NCI-H187 (cell line): ENCODE measurements around the gene GPR152.

Experiments
- DNase-seq, 2 experiments: peaks; one replicate each; lab custom pipeline; 2025; lab: John Stamatoyannopoulos, UW

The GPR152 gene

DNA sequence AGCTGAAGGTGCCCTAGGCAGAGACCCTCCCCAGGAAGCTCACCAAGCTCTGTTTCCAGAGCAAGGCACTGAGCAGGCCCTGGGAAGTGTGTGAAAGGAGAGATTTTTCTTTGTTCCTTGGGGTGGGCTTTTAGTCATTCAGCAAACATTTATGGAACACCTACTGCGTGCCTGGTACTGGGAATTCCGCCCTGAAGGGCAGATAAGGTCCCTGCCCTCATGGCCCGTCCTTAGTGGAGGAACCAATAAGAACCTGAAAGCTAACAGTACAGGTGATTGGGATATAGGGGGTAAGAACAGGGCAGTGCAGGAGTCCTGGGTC is 12.6 kb upstream of the GPR152 start:
- no peak for DNase-seq

DNA sequence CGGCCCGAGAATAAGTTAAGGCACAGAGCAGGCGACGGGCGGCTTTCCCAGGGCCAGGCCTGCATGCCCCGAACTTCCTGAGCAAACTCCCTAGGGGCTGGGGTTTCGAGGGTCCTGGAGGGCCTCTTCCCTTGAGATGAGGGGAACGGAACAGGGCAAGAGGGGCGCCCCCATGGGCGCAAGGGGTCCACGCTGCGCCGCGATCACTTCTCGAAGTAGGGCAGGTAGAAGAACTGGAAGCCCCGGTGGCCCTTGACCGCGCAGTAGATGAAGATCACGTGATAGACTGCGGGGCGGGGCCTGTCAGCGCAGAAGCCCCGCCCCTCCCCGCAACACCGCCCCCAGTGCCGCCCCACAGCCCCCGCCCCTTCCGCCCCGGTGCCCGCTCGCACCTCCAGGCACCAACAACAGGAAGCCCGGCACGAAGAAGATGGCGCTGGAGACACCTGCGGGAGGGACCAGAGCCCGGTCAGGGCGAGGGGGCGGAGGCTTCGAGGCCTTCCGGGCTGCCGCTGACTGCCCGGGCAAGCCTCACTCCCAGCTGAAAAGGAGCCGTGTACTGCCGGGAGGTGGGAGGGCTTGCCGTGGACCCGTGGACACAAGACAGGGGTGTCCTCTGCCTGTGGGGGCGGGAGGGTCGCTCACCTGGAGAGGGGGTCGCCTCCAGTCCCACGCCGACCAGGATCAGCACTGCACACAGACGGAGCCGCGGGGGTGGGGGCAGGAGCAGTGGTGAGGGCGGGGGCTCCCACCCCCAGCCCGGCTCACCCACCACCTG is 12.1 kb upstream of the GPR152 start:
- peak; percentile 71 to 79 for DNase-seq

DNA sequence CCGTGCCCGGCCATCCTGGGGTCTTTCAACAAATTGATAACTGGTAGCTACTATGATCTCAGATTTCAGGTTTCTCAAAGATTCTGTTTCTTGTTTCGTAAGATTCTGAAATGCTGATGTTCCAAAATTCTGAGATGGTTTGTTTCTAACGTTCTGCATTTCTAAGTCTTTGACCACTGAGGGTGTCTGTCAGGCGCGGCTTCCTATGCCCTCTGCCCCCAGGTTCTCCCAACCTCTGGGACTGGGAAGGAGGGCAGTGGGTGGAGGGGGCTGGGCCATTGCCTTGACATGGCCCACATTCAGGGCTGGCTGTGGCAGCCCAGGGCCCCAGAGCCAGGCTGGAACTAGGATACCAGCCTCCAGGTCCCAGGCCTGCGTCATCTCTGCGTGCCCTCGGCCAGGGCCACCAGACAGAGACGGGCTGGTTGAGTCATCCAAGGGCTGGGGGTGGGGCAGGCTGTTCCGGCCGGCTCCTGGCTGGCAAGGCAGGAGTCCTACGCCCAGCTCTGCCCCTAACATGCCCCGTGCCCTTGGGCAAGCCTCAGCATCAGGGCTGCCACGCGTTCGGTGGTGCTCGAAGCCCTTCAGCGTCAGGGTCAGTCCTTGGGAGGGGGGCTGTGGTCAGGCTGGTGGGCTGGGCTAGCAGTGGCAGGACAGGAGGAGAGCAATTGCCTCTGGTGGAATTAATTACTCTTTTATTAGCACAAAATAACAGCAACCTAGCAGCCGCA is 11.3 kb upstream of the GPR152 start:
- DNase-seq: no peak

DNA sequence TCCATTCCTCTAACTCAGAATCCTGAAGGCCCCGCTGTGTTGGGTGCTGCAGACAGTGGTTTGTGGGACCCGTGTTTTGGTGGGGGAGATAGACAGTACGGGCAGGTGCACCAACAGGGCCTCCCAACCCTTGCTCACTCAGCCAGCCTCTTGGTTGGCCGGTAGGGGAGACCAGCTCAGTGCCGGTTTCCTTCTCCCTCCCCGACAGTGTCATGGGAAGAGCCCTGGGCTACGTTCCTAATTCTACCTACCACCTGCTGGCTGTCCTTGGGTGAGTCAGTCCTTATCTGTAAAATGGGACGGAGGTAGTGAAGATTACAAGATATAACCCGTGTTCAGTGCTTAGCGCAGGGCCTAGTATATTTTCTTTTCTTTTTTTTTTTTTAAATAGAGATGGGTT is 10.7 kb upstream of the GPR152 start:
- no peak for DNase-seq

DNA sequence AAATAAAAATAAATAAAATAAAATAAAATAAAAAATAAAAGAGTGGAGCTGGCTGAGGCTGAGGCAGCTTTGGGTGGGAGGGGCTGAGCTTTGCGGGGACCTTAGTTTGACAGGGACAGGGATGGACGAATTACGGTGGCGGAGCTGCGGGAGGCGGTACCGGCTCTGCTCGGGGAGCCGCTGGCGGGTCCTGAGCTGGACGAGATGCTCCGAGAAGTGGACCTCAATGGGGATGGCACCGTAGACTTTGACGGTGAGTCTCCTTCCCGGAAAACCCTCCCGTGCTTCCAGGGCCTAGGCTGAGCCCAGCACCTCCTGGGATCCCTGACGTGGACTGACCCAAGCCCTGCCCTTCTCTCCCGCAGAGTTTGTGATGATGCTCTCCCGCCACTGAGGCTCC is 5.7 kb upstream of the GPR152 start:
- no peak for DNase-seq

DNA sequence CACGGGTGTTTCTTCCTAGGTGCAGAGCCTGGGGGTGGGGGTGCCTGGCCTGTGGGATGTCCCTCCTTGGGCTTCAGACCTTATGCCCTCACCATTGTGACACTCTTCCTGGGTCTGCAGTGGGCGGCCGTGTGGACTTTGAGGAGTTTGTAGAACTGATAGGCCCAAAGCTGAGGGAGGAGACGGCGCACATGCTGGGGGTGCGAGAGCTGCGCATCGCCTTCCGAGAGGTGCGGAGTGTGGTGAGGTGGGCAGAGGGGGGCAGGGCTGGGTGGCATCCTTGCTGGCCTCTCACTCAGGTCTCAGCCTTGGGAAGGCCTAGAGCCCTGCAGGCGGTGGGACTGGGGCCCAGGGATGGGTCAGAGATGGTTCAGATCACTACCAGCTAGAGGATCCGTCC is 4.9 kb upstream of the GPR152 start:
- no peak for DNase-seq

DNA sequence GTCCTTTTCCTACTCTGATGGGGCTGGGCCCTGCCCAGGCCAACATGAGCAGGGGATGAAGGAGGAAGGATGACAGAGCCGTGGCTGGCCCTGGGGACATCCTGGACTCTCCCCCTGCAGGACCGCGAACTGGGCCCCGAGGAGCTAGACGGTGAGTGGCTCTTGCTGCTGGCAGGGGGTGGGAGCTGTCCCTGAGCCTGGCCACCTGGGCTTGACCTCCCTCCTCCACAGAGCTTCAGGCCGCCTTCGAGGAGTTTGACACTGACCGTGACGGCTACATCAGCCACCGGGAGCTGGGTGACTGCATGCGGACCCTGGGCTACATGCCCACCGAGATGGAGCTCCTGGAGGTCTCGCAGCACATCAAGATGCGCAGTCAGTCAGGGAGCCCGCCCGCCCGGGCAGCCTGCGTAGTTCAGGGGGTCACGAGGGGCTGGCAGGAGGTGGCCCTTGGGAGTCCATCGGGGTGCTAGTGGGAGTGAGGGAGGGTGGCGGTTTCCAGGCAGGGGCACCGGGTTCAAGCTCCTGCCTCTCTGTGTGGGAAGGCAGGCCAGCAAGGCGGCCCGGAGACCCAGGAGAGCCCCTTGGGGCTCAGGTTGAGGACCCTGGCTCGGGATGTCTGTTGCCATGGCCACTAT is 3.7 kb upstream of the GPR152 start:
- no peak for DNase-seq

DNA sequence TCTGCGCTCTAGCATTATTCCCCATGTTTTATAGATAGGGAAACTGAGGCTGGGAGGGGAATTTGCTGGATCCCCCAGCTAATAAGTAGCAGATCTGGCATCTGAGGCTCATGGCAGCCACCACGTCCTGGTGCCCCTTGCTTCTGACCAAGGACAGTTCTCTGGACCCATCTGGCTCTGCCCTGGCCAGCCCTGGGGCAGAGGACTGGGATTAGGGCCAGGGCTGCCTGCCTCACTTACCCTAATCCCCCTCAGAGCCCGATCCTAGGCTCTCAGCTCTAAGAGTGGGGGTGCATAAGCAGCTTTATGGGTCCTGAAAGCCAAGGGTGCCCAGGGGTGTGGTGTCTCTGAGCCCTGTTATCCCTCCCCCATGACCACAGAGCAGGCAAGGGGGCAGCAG is 2.5 kb upstream of the GPR152 start, which contains the start of gene CABP4:
Gene CABP4 (plus strand): TSS at position 301 of the 400 bp plus-strand sequence. CDS start 70 bp downstream, at position 371.
- no peak for DNase-seq

DNA sequence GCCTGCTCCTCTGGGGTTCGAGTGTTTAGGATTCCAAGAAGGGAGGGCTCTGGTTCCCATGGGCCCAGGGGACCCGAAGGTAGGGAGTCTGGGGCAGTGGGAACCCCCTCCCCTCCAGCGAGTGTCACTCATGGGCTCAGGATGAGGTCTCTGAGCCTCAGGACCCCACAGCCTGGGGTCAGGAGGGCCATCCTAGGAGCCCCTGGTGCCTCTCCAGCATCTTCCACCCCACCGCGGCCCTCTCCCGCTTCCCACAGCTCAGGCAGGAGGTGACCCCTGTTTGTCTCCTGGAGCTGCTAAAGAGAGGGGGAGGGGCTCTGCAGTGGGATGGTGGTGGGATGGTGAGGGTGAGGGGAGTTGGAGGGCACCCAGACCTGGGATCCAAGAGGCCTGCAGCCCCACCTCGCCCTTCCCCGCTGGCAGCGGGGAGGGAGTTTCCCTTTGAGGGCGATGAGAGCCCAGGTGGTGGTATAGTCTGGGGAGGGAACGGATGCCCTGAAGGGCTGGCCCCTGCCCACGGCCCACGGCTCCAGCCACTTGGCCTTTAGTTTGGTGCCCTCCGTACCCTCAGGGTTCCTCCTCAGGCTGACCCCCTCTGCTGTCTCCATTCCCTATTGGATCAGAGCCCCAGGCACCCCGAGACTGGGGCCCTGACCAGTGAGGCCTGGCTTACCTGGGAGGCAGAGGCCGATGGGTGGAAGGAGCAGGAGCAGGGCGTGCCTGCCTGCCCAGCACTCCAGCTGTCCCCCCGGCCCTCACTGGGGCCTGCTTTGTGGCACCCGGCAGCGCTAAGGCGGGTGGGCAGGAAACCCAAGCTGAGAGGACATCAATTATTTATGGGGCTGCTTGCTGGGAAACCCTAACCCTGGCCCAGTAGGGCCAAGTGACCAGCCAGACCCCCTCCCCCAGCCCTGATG is 1.5 kb upstream of the GPR152 start:
- no peak for DNase-seq

DNA sequence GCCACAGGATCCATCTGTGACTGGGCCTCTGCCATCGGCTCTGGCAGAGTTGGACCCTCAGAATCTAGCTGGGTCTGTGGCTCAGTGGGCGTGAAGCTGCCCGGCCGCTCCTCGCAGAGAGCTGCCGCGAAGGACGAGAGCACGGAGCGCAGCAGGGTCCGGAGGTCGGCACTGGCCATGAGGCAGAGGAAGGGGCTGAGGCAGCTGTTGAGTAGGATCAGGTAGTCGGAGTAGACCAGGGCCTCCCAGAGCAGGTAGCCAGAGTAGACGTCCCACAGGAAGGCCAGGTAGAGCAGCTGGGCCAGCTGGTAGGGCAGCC is 912 bp downstream of the GPR152 start:
- no peak for DNase-seq

DNA sequence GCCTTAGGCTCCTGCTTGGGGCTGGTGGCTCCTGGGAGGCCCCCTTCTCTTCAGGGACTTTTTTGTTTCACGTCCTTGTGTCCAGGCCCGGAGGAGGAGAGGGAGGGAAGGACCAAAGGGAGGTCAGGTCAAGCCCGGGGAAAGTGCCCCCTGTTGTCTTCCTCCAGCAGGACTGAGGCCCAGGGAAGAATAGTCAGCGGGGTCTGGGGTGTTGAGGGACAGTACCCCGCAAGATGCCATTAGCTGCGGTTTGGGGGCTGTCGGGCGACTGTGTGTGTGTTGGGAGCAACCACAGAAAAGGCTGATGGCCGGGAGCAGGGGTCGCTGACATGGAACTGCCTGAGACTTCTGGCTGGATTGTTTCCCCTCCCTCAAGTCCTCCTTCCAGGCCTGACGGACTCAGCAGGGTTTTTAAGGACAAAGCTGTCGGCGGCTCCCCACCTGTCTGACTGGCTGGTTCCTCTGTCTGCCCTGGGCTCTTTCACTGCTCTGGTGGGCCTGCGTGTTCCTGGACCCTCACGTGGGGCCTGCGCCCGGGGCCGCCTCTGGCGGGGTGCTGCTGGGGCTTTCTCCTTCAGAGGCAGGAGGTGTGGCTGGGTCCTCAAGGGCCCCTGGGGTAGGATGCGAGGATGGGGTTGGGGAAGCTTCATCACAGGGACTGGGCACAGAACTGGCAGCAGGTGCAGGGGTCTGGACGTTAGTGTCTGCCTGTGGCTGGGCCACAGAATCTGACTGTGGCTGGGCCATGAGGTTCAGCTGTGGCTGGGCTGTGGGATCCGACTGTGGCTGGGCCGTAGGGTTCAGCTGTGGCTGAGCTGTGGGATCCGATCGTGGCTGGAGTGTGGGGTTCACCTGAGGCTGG is 1.5 kb downstream of the GPR152 start:
- no peak for DNase-seq

DNA sequence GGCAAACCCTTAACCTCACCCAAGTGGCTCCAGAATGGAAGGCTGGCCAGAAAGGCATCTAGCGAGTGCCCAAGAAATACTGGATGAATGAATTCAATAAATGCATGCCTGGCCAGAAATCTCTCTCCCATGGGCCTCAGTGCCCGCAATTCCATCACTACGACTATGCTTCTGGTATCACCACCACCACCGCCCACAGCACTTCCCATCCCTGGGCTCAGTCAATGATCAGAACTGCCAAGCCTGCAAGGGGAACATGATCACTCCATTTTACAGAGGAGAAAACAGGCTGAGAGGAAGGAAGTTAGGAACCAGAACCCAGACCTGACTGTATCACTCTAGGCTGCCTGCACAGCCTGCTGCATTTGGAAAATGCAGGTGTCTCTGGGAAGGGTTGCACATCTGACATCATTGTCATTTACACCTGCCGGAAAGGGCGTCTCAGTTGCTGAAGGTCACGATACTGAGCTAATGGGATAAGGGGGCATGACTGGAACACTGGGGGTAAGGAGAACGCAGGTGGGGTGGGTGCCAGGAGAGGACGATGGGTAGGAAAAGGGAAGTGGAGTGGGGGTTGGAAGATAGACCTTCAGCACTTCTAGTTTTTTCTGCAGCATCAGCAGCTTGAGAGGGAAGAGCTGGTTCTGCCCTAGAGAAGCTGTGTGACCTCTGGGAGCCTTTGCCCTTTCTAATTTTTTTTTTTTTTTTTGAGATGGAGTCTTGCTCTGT is 3.2 kb downstream of the GPR152 start:
- no peak for DNase-seq

DNA sequence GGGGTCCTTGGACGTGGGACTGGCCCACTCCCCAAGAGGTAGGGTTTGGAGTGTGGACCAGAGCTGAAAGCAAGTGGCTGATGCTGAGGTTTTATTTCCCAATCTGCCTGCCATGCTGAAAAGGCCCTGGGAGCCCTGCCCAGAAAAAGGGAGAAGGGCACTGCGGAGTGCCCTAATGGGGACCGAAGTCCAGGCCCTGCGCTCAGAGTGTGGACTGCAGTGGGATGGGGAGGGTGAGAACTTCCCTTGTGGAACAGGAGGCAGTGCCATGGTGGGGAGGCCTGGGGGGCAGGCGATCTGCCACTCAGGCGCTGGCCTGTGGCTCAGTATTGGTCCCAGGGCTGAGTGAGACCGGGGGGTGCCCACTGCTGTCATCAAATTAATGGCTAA is 4.3 kb downstream of the GPR152 start:
- DNase-seq: no peak

DNA sequence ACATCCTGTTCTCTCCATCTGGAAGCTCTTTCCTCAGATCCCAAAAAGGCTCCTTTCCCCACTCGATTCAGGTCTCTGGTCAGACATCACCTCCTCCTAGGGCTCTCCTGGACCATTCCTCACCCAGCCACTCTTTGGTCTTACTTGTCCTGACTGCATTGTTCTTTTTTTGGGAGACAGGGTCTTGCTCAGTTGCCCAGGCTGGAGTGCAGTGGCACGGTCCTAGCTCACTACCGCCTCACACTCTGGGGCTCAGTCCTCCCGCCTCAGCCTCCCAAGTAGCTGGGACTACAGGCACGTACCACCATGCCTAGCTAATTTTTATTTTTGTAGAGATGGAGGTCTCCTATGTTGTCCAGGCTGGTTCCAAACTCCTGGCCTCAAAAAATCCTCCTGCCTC is 7.0 kb downstream of the GPR152 start:
- DNase-seq: no peak

DNA sequence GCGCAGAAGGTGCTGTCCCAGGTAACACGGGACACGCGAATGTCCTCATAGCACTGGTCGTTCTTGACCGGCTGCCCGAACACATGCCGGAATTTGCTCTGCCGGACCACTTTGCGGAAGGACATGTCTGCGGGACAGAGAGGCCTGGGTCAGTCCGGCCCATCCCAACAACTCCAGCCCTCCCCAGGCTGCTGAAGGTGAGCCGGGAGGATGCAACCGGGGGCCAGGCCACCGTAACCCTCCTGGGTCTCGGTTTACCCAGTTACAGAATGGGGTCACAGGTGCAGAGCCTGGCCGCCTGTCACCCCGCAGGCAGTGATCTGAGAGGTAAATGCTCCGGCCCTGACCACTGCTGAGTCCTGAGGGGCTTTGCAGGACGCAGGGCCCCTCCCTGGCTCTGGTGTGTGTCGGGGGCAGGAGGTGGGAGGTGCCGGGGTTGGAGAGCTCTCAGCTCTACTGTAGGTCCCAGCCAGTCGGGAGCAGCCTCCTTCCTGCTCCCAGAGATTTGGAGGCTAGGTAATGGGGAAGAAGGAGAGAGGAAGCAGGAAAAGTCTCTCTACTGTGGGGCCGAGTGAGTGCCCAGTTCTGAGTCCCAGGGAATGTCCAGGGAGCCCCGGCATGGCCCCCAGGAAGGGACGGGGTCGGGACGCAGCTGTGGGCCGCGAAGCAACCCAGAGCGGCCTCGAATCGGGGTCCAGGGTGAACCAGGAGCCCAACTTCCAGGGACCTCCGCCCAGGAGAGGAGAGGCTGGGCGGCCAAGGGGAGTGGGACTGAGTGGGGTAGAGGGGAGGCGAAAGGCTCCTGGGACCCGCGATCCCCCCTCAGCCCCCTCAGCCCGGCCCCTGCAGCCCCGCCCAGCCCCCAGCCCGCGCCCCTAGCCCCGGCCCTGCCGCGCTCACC is 9.8 kb downstream of the GPR152 start:
- DNase-seq: no peak

DNA sequence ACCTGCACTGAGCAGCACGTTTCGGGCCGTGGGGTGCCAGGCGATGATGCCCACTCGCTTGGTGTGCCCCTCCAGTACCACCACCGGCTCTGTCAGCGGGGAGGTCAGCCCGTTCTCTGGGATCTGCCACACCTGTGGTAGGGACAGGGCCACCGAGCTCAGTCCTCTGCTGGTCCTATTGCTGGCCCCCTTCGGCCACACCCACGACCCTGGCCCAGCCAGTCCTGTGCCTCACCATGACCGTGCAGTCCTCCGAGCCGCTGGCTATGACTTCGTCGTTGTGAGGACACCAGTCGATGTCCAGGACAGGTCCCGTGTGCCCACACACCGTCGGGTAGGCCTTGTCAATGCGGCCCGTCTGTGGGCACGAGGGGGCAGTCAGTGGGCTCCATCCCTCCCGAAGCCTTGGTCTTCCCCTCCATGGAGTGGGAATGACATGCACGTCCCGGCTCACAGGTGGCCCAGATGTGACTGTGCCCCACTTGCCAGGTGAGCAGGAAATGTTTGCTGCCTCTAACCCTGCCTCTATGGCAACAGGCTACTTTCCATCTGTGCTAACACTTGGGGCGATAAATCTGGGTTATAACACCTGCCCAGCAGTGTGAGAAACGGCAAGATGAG is 10.7 kb downstream of the GPR152 start:
- DNase-seq: no peak

DNA sequence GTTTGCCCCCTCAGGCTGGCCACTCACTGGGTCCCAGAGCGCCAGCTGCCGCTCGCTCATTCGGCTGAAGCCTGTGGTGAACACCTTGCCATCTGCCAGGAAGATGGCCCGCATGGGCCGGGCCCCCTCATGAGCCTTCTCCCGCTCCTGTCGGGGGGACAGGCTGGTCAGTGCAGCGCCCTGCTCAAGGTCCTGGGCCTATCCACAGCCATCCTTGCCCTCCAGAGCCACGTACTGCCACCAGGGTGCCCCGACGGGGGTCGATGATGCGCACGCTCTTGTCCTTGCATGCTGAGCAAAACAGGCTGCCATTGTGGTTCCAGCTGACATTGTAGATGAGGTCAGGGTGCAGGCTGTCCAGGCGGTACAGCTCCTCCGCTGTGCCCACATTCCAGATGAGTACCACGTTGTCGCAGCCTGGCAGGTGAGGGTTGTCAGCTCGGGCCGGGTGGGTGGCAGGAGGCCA is 11.4 kb downstream of the GPR152 start:
- no peak for DNase-seq

DNA sequence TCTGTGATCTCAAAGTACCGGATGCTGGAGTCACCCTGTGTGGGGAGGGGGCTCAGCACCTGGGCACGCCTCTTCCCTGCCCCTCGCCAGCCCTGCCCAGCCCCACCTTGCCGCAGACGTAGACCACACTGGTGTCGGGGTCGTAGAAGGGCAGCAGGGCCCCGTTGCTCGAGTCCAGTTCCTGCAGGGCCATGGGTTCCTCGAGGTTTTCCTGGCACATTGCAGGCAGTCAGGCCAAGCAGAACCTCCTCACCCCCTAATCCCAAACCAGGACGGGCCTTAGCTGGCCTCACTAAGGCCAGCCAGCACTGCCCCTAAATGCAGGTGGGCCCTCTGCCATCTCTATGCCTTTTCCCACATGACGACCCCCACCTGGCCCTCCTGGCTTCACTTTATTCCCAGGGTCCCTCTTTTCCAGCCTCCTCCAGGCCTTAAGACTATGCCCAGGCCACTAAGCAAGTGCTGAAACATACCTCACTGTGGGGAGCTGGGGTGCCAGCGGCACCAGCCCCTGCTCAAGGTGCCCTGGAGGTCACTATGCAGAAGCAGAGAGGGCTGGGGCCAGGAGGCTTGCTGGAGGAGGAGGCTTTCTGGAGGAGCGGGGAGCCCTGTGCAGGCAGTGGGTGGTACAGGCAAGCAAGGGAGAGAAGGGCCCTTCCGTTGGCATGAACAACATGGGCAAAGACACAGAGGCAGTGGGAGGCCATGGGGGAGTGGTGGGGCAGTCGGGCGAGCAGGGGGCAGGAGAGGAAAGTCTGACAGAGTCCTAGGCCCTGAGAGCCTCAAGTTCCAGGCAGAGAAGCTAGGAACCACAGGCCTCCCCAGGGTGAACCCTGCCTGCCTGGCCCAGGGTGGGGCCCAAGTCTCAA is 12.1 kb downstream of the GPR152 start:
- DNase-seq: no peak
